ENCODE data around the gene CSPG5. TPM values are rescaled to one million over a fixed set of nuclear protein-coding genes. Genes with fewer than 3 reads are reported as not detected.
A peak's percentile ranks its signal among the peaks of the same experiment; 100 is the strongest.

CSPG5 gene
- total and polyA plus RNA-seq, 8 donors, result 0.80 to 19.2 (median 1.2) TPM

- DNase-seq (no peak), ATAC-seq (no peak)
- Histone ChIP-seq H3K27me3 (peaks cover 23 to 49% of the 10 kb centered on the region in 2 donors), H3K36me3 (peaks cover 0 to 17% of the 10 kb centered on the region in 2 donors), H3K4me1 (peaks cover 4 to 15% of the 10 kb centered on the region in 2 donors), H3K9me3 (no peaks in the 10 kb centered on the region), H3K4me3 (no peak overlapping the region), H3K27ac (no peak overlapping the region)
- no peak for TF ChIP-seq CTCF (IDR thresholded peaks at IDR 0.05)
- intact Hi-C loops (cut with DNase I), result no loop called here
Measured at GRCh38 chr3:47581422-47581821, 2.8 kb upstream of the CSPG5 start.

GRCh38 chr3:47580481-47580880, 1.8 kb upstream of the CSPG5 start:
- DNase-seq (no peak), ATAC-seq (no peak)
- Histone ChIP-seq H3K4me3 (no peak overlapping the region), H3K36me3 (peaks cover 0 to 8% of the 10 kb centered on the region in 2 donors), H3K9me3 (no peaks in the 10 kb centered on the region), H3K27me3 (peaks cover 23 to 58% of the 10 kb centered on the region in 2 donors), H3K27ac (no peak overlapping the region), H3K4me1 (peaks cover 4 to 15% of the 10 kb centered on the region in 2 donors)
- intact Hi-C loops (cut with DNase I), result no loop called here
- no peak for TF ChIP-seq CTCF (IDR thresholded peaks at IDR 0.05)

GRCh38 chr3:47579875-47580274, 1.2 kb upstream of the CSPG5 start:
- intact Hi-C loops (cut with DNase I), result no loop called here
- Histone ChIP-seq H3K4me3 (no peak overlapping the region), H3K27ac (no peak overlapping the region), H3K36me3 (peaks cover 0 to 2% of the 10 kb centered on the region in 2 donors), H3K4me1 (peaks cover 4 to 15% of the 10 kb centered on the region in 2 donors), H3K27me3 (peaks cover 23 to 58% of the 10 kb centered on the region in 2 donors), H3K9me3 (no peaks in the 10 kb centered on the region)
- ATAC-seq (no peak), DNase-seq (no peak)
- TF ChIP-seq CTCF (IDR thresholded peaks at IDR 0.05), result no peak

GRCh38 chr3:47578119-47578632, 489 bp downstream of the CSPG5 start:
- Histone ChIP-seq H3K9me3 (no peaks in the 10 kb centered on the region), H3K4me1 (peaks cover 4 to 15% of the 10 kb centered on the region in 2 donors), H3K36me3 (no peaks in the 10 kb centered on the region), H3K27me3 (peaks cover 23 to 65% of the 10 kb centered on the region in 2 donors), H3K27ac (no peak overlapping the region), H3K4me3 (peak overlapping the region; percentile 36 to 56)
- DNase-seq (peak in 3 of 4 donors; percentile 27 to 86 (median 44)), ATAC-seq (peak; percentile 84)
- intact Hi-C loops (cut with DNase I), result no loop called here
- TF ChIP-seq CTCF (IDR thresholded peaks at IDR 0.05), result no peak

GRCh38 chr3:47577583-47578118, 1.0 kb downstream of the CSPG5 start:
- Histone ChIP-seq H3K4me1 (peaks cover 4 to 15% of the 10 kb centered on the region in 2 donors), H3K36me3 (no peaks in the 10 kb centered on the region), H3K4me3 (peak overlapping the region; percentile 36 to 56), H3K9me3 (no peaks in the 10 kb centered on the region), H3K27me3 (peaks cover 23 to 65% of the 10 kb centered on the region in 2 donors), H3K27ac (no peak overlapping the region)
- no peak for TF ChIP-seq CTCF (IDR thresholded peaks at IDR 0.05)
- DNase-seq (peak in 2 of 4 donors; percentile 30 to 83), ATAC-seq (peak; percentile 76)
- intact Hi-C loops (cut with DNase I), result no loop called here

All from left lung (tissue), 10 donors.